Measurements from ENCODE around the gene STXBP6. TPM values are rescaled to one million over a fixed set of nuclear protein-coding genes. Genes with fewer than 3 reads are reported as not detected.

Gene STXBP6
- total and polyA plus RNA-seq, 2 experiments from 2014 or later = 3.8 to 6.4 TPM

DNA sequence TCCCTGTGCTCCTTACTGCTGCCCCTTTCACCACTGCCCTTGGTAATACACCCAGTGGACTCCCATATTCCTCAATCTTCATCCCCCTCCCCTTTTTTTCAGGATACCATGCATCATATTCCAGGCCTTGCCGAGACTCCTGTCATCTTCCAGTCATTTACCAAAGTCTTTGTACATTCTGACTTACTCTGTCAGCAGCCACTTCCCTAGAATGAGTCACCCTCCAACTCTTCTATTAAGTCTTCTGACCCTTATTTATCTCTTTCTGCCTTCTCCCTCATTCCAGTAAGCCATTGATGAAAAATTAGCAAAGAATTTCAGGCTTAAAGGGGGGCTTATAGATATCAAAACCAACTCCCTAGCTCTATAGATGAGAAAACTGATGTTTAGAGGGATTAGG is 128.0 kb downstream of the STXBP6 start:
- Histone ChIP-seq H3K36me3 (no peaks in the 10 kb centered on the region), H3K27ac (no peak overlapping the region), H3K4me1 (ENCODE audit: low read depth) (peaks cover 51% of the 10 kb centered on the region), H3K4me3 (no peak overlapping the region), H3K9me3 (ENCODE audit: low read depth) (no peaks in the 10 kb centered on the region), H3K27me3 (no peaks in the 10 kb centered on the region)
- TF ChIP-seq, protein P1, sequence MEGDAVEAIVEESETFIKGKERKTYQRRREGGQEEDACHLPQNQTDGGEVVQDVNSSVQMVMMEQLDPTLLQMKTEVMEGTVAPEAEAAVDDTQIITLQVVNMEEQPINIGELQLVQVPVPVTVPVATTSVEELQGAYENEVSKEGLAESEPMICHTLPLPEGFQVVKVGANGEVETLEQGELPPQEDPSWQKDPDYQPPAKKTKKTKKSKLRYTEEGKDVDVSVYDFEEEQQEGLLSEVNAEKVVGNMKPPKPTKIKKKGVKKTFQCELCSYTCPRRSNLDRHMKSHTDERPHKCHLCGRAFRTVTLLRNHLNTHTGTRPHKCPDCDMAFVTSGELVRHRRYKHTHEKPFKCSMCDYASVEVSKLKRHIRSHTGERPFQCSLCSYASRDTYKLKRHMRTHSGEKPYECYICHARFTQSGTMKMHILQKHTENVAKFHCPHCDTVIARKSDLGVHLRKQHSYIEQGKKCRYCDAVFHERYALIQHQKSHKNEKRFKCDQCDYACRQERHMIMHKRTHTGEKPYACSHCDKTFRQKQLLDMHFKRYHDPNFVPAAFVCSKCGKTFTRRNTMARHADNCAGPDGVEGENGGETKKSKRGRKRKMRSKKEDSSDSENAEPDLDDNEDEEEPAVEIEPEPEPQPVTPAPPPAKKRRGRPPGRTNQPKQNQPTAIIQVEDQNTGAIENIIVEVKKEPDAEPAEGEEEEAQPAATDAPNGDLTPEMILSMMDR (IDR thresholded peaks at IDR 0.05; ENCODE audit: low read depth, low read length) = no peak
- peak in 1 of 2 donors; percentile 39 for DNase-seq (ENCODE audit: low read depth in 1 of 2, low spot score in 1 of 2)

GRCh38 chr14:24920265-24921075 is 129.5 kb downstream of the STXBP6 start:
- Histone ChIP-seq H3K9me3 (ENCODE audit: low read depth) (no peaks in the 10 kb centered on the region), H3K27ac (peak overlapping the region; percentile 49), H3K4me1 (ENCODE audit: low read depth) (peaks cover 42% of the 10 kb centered on the region), H3K27me3 (no peaks in the 10 kb centered on the region), H3K4me3 (no peak overlapping the region), H3K36me3 (no peaks in the 10 kb centered on the region)
- TF ChIP-seq, protein P1 (IDR thresholded peaks at IDR 0.05; ENCODE audit: low read depth, low read length) = no peak
- DNase-seq (ENCODE audit: low read depth in 1 of 2, low spot score in 1 of 2) = peak in 1 of 2 donors; percentile 35

GRCh38 chr14:24918822-24919221 is 131.1 kb downstream of the STXBP6 start:
- TF ChIP-seq, protein P1 (IDR thresholded peaks at IDR 0.05; ENCODE audit: low read depth, low read length) = no peak
- Histone ChIP-seq H3K36me3 (no peaks in the 10 kb centered on the region), H3K4me1 (ENCODE audit: low read depth) (peaks cover 34% of the 10 kb centered on the region), H3K27me3 (no peaks in the 10 kb centered on the region), H3K9me3 (ENCODE audit: low read depth) (no peaks in the 10 kb centered on the region), H3K27ac (no peak overlapping the region), H3K4me3 (no peak overlapping the region)
- DNase-seq (ENCODE audit: low read depth in 1 of 2, low spot score in 1 of 2) = no peak

- no peaks in the 10 kb centered on the region for H3K36me3 ChIP-seq
- no peak overlapping the region for H3K27ac ChIP-seq
- no peaks in the 10 kb centered on the region for H3K27me3 ChIP-seq
- H3K9me3 ChIP-seq (ENCODE audit: low read depth) = no peaks in the 10 kb centered on the region
- no peak overlapping the region for H3K4me3 ChIP-seq
- peaks cover 26% of the 10 kb centered on the region for H3K4me1 ChIP-seq (ENCODE audit: low read depth)
- TF ChIP-seq, protein P1 (IDR thresholded peaks at IDR 0.05; ENCODE audit: low read depth, low read length) = no peak
- no peak for DNase-seq (ENCODE audit: low read depth in 1 of 2, low spot score in 1 of 2)
Measured at GRCh38 chr14:24915958-24916595, 133.9 kb downstream of the STXBP6 start.

DNA sequence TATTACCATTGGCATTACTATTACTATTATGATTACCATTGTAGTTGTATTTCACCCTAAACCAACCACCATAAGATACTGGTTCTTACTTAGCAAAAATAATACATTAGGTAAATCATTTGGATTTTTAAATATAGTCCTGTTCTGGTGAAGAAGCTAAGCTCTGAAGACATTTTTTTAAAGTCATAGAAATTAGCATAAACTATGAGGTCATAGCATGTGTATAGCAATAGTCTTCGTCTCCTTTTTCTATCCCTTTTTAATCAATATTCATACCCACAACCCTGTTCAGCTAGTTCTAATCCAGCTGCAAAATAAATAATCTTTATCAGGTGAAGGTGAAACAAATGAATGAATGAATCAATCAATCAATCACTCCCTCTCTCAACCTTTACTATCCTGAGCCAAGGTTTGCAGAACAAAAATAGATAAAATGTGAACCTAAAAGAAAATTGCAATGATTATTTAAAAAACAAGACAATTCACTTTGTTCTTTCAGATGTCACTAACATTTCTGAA is 134.5 kb downstream of the STXBP6 start:
- no peak for DNase-seq (ENCODE audit: low read depth in 1 of 2, low spot score in 1 of 2)
- no peak overlapping the region for H3K4me3 ChIP-seq
- TF ChIP-seq, protein P1 (IDR thresholded peaks at IDR 0.05; ENCODE audit: low read depth, low read length) = no peak
- no peak overlapping the region for H3K27ac ChIP-seq
- peaks cover 21% of the 10 kb centered on the region for H3K4me1 ChIP-seq (ENCODE audit: low read depth)
- H3K36me3 ChIP-seq = no peaks in the 10 kb centered on the region
- H3K27me3 ChIP-seq = no peaks in the 10 kb centered on the region
- H3K9me3 ChIP-seq (ENCODE audit: low read depth) = no peaks in the 10 kb centered on the region

All from cardiac muscle cell (in vitro differentiated cells and primary cell).